Liver (tissue), 3 donors: ENCODE measurements around the gene ZNF205.

Experiments used
- EGR1 ChIP-seq, 2 donors: IDR thresholded peaks; 2 replicates each; pipeline ENCODE4 v1.6.1; 2016 to 2018; ENCODE audit warnings: antibody characterized with exemption in 2 of 2, low read depth in 2 of 2
- FOXA1 ChIP-seq: IDR thresholded peaks from 2 replicates; pipeline ENCODE4 v1.6.1; 2016; ENCODE audit warnings: antibody characterized with exemption
- FOXA2 ChIP-seq: IDR thresholded peaks from 2 replicates; pipeline ENCODE4 v1.6.1; 2016; ENCODE audit warnings: antibody characterized with exemption
- JUND ChIP-seq, 2 donors: IDR thresholded peaks; 2 replicates each; pipeline ENCODE4 v1.6.1; 2016; ENCODE audit warnings: antibody characterized with exemption in 2 of 2
- RAD21 ChIP-seq, 2 donors: IDR thresholded peaks; 2 replicates each; pipeline ENCODE4 v1.6.1; 2016; ENCODE audit warnings: antibody characterized with exemption in 2 of 2, mild to moderate bottlenecking in 2 of 2
- SP1 ChIP-seq: IDR thresholded peaks from 2 replicates; pipeline ENCODE4 v1.6.1; 2018; ENCODE audit warnings: antibody characterized with exemption, mild to moderate bottlenecking
- TAF1 ChIP-seq: conservative IDR thresholded peaks from 2 replicates; pipeline ENCODE4 v1.6.1; 2016; ENCODE audit warnings: antibody characterized with exemption, mild to moderate bottlenecking
- YY1 ChIP-seq: IDR thresholded peaks from 2 replicates; pipeline ENCODE4 v1.6.1; 2016; ENCODE audit warnings: antibody characterized with exemption, mild to moderate bottlenecking
- TF ChIP-seq, protein P1 (sequence below): fragments of 150-350 bp; IDR thresholded peaks from 2 replicates; pipeline ENCODE4 v1.5.1; 2017; ENCODE audit warnings: improper control_type of control experiment, low read depth, low read length; ENCODE audit not compliant: missing input control
- TF ChIP-seq, protein P2 (sequence below): IDR thresholded peaks from 2 replicates; pipeline ENCODE4 v1.6.1; 2016; ENCODE audit warnings: antibody characterized with exemption
- TF ChIP-seq, protein P3 (sequence below): IDR thresholded peaks from 2 replicates; pipeline ENCODE4 v1.6.1; 2016; ENCODE audit warnings: antibody characterized with exemption, mild to moderate bottlenecking
- TF ChIP-seq, protein P4 (sequence below): IDR thresholded peaks from 2 replicates; pipeline ENCODE4 v1.6.1; 2016; ENCODE audit warnings: antibody characterized with exemption
- donor health status: healthy.
- donor health status: healthy.

DNA sequence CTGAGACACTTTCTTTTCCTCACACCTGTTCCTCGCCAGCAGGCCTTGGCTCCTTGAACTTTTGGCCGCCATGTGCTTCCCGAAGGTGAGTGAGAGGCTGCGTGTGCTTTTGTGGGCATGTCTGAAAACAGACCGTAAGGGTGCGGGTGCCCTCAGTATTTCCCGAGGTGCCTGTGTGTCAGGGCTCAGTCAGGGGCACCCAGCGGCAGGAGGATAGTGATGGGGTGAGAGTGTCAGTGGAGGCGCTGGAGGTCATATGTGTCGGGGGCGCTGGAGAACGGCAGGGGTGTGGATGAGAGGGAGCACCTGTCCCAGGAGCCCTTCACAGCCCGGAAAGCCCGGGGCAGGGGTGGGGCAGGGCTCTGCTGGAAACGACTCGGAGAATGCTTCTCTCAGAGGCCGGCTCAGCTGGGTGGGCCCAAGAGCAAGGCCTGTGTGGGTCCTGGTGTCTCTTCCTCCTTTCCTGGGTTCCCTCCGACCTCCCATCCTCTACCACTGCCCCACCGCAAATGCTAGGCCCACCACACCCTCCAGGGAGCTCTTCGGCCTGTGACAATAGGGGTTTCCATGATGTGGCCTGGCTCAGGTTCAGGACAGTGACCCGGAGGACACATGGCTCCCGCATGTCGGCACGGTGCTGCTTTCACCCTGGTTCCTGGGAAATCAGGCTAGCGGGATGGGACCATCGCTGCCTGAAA lies 46.5 kb upstream of the ZNF205 start:
- TF ChIP-seq TAF1 = peak; percentile 18
- TF ChIP-seq, protein P1, sequence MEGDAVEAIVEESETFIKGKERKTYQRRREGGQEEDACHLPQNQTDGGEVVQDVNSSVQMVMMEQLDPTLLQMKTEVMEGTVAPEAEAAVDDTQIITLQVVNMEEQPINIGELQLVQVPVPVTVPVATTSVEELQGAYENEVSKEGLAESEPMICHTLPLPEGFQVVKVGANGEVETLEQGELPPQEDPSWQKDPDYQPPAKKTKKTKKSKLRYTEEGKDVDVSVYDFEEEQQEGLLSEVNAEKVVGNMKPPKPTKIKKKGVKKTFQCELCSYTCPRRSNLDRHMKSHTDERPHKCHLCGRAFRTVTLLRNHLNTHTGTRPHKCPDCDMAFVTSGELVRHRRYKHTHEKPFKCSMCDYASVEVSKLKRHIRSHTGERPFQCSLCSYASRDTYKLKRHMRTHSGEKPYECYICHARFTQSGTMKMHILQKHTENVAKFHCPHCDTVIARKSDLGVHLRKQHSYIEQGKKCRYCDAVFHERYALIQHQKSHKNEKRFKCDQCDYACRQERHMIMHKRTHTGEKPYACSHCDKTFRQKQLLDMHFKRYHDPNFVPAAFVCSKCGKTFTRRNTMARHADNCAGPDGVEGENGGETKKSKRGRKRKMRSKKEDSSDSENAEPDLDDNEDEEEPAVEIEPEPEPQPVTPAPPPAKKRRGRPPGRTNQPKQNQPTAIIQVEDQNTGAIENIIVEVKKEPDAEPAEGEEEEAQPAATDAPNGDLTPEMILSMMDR = no peak
- TF ChIP-seq YY1 = no peak
- TF ChIP-seq, protein P2, sequence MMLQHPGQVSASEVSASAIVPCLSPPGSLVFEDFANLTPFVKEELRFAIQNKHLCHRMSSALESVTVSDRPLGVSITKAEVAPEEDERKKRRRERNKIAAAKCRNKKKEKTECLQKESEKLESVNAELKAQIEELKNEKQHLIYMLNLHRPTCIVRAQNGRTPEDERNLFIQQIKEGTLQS = no peak
- TF ChIP-seq RAD21 (IDR thresholded peaks at IDR 0.05) = no peak
- no peak for TF ChIP-seq EGR1 (IDR thresholded peaks at IDR 0.05; ENCODE audit: low read depth in 2 of 2)
- TF ChIP-seq, protein P3, sequence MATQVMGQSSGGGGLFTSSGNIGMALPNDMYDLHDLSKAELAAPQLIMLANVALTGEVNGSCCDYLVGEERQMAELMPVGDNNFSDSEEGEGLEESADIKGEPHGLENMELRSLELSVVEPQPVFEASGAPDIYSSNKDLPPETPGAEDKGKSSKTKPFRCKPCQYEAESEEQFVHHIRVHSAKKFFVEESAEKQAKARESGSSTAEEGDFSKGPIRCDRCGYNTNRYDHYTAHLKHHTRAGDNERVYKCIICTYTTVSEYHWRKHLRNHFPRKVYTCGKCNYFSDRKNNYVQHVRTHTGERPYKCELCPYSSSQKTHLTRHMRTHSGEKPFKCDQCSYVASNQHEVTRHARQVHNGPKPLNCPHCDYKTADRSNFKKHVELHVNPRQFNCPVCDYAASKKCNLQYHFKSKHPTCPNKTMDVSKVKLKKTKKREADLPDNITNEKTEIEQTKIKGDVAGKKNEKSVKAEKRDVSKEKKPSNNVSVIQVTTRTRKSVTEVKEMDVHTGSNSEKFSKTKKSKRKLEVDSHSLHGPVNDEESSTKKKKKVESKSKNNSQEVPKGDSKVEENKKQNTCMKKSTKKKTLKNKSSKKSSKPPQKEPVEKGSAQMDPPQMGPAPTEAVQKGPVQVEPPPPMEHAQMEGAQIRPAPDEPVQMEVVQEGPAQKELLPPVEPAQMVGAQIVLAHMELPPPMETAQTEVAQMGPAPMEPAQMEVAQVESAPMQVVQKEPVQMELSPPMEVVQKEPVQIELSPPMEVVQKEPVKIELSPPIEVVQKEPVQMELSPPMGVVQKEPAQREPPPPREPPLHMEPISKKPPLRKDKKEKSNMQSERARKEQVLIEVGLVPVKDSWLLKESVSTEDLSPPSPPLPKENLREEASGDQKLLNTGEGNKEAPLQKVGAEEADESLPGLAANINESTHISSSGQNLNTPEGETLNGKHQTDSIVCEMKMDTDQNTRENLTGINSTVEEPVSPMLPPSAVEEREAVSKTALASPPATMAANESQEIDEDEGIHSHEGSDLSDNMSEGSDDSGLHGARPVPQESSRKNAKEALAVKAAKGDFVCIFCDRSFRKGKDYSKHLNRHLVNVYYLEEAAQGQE = no peak
- TF ChIP-seq SP1 = no peak
- TF ChIP-seq JUND (IDR thresholded peaks at IDR 0.05) = no peak
- no peak for TF ChIP-seq FOXA1
- no peak for TF ChIP-seq FOXA2
- TF ChIP-seq, protein P4, sequence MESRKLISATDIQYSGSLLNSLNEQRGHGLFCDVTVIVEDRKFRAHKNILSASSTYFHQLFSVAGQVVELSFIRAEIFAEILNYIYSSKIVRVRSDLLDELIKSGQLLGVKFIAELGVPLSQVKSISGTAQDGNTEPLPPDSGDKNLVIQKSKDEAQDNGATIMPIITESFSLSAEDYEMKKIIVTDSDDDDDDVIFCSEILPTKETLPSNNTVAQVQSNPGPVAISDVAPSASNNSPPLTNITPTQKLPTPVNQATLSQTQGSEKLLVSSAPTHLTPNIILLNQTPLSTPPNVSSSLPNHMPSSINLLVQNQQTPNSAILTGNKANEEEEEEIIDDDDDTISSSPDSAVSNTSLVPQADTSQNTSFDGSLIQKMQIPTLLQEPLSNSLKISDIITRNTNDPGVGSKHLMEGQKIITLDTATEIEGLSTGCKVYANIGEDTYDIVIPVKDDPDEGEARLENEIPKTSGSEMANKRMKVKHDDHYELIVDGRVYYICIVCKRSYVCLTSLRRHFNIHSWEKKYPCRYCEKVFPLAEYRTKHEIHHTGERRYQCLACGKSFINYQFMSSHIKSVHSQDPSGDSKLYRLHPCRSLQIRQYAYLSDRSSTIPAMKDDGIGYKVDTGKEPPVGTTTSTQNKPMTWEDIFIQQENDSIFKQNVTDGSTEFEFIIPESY = no peak
